HG03442 (cell line): ENCODE results near the gene KCND3.
"Not testable (repeated sequence)": the region's sequence is repeated elsewhere in the genome, so short reads cannot be mapped to it uniquely, and the experiment has no call there.

ENCODE experiments used
- ATAC-seq: cut with Tn5 transposase; IDR thresholded peaks from one replicate; pipeline ENCODE4 v1.9.1; 2021; ENCODE audit warnings: mild to moderate bottlenecking, moderate library complexity; ENCODE audit not compliant: unreplicated experiment

Gene KCND3

DNA sequence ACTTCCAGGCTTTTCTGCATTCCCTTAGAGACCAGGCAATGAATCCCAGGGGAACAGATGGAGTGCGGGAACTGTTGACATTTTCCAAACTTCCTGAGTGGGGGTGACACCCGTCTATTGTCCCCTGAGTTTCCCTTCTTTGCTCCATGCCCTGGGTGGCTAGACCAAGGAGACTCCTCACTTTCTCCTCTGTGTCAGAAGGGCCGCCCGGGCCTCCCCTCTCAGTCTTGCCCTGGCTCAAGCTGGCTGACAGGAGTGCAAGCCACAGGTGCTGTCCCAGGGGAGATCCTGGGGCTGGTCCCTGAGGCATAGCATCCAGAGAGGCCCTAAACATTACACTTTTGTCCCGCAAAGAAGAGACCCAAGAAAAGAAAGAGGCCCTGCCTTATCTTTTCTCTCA lies 170.9 kb downstream of the KCND3 start:
- no peak for ATAC-seq

- ATAC-seq = no peak
These were observed 171.4 kb downstream of the KCND3 start for GRCh38 chr1:111818081-111818480.

DNA sequence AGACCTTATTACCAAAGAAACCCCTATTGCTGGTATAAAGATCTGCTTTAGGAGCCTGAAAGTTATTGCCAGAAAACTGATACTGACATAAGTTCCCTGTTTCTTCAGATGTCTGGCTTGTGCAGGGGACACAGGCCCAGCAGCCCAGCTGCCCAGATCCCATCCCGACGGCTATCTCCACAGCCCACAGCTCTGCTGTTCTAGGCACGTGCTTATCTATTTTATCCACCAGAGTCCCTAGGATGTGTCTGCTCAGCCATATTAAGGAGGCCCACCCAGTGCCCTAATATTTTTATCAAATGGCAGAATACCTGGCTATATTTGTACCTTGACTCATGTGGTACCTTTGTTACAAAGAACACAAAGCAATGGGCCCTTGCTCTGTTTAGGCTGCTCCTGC lies 174.8 kb downstream of the KCND3 start:
- no peak for ATAC-seq

GRCh38 chr1:111814305-111814628 lies 175.2 kb downstream of the KCND3 start:
- no peak for ATAC-seq

- ATAC-seq = no peak
These were observed 175.8 kb downstream of the KCND3 start for GRCh38 chr1:111813440-111814304.

- no peak for ATAC-seq
These were observed 177.2 kb downstream of the KCND3 start for GRCh38 chr1:111812306-111812705.

GRCh38 chr1:111811891-111812290 lies 177.6 kb downstream of the KCND3 start:
- no peak for ATAC-seq

DNA sequence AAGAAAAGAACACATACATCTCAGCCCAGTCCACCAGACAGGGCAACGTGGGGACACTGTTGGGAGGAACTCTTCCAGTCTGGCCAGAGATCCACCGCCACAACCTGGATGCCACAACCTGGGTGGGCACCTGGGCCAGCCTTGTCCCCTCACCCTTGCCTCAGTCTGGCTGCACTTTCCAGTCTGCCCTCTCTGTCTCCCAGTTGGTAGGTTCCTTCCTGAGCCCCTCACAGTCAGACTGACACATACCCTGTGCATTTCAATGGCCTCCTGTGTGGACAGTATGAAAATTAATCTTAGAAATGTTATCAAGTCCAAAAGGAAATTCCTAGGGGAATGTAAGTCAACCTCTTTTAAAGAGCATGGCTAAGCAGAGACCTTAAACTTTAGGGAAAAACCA lies 184.2 kb downstream of the KCND3 start:
- no peak for ATAC-seq

- ATAC-seq = no peak
These were observed 184.7 kb downstream of the KCND3 start for GRCh38 chr1:111804776-111805175.

DNA sequence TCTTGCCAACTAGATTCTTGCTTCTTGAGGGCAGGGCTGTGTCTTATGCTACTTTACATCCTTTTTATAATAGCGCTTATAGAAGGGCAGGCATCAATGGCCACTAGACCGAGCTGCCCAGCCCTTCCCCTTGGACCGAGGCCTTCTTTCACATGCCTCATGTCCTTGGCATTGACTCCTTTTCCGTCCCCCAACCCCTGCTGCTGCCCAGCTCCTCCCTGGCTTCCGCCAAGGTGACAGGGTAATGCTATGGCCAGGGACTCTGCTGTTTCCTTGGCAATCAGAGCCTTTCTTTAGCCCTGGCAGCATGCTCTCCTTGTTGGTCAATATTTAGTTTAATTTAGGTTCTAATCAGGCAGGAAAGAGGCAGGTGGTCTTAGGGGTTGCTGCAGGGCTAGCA lies 185.5 kb downstream of the KCND3 start:
- no peak for ATAC-seq

DNA sequence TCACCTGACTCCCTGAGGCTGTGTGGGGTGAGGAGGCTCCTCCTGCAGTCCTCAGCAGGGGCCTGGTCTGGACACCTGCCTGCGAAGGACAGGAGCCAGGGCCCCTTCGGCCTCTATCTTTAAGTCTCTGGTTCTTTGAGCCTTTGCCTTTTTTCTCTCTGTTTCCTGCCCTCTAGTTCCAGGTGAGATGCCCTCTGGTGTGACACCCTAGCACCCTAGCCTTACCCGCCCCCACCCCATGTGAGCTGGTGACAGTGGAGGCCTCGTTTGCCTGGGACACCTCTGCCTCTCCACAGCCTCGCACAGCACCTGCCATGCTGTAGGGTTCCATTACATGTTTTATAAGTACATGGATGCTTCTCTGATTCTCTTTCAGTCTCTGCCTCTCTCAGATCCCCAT lies 186.5 kb downstream of the KCND3 start:
- no peak for ATAC-seq

GRCh38 chr1:111802110-111802509 lies 187.4 kb downstream of the KCND3 start:
- ATAC-seq = no peak

GRCh38 chr1:111801071-111801850 lies 188.2 kb downstream of the KCND3 start:
- no peak for ATAC-seq

GRCh38 chr1:111799722-111800121 lies 189.7 kb downstream of the KCND3 start:
- ATAC-seq = not testable (repeated sequence)

DNA sequence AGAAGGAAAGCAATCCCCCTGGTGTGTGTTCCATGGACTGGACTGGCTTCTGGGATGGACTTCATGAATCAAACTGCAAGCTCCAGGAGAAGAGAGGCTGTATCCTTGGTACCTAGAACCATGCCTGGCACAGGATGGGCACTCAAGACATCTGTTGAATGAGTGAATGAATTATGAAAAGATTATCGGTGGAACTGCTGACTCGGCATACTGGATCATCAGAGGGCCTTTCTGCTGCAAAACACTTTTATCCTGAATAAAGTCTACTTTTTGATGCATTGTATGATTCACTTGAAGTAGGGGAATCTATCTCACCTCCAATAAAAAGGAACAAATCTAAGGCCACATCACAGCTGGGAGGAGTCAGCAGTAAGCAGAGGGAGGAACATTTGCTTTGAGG lies 190.9 kb downstream of the KCND3 start:
- ATAC-seq = no peak

- no peak for ATAC-seq
These were observed 194.1 kb downstream of the KCND3 start for GRCh38 chr1:111795401-111795800.

- ATAC-seq = no peak
These were observed 195.5 kb downstream of the KCND3 start for GRCh38 chr1:111793923-111794322.

DNA sequence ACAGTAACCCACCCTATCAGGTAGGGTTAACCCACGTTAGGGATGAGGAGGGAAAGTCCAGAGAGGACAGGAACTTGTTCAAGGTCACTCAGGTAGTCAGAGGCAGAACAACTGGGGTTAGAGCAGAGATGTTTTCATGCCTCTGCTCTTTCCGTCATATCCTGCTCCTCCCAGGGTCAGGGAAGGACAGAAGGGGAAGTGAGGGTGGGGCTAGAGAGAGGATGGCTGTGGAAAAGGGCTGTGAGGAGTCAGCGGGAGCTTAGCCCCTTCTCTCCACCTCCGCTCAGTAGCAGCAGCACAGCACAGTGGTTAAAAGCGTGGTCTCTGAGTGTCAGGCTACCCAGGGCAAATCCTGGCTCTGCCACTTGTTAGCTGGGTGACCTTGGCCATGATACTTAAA lies 197.2 kb downstream of the KCND3 start:
- no peak for ATAC-seq

GRCh38 chr1:111791776-111792175 lies 197.7 kb downstream of the KCND3 start:
- no peak for ATAC-seq

DNA sequence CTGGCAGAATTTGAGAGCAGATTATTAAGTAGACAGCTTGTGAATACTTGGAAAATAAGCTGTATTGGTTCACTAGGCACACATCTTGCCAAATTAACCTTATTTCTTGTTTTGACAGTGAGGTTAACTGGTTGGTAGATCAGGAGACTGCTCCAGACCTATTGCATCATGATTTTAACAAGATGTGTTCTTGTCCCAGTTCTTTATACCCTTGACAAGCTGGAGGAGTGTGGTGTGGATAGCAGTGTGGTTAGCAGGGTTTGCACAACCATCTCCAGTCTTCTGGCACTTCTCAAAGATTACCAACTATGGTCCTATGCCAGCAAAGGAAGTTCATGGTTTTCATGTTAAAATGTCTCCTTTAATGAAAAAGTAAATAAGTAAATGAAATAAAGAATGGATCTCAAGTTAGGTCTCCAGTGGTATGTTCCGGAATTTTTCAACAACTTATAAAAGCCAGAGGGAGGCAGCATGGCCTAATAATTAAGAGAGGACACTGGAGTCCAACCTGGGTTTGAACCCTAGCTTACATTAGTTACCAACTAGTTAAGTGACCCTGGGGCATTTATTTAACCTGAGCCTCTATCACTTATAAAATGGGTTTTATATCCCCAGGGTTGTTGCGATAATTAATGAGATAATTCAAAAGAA lies 199.7 kb downstream of the KCND3 start:
- no peak for ATAC-seq

DNA sequence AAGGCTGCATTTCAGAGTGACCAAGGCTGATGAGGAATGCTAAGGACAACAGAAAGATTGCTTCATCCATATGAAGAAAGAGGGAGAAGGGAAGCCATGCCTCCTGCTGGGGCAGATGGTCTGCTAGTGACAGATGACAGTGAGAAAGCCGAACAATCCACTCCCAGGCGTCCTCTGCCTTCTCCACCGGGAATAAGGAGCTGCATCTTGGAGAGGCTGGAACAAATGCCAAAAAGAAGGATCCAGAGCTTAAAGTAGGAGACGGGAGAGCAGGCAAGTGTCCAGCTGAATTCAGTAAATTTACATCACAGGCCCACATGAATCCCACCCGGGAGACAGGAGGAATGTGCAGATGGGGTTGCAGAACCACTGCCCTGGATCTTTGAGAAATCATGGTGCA lies 200.3 kb downstream of the KCND3 start:
- ATAC-seq = no peak

GRCh38 chr1:111786669-111787207 lies 202.7 kb downstream of the KCND3 start:
- ATAC-seq = no peak
